Astrocyte of the spinal cord (primary cell): ENCODE data around the gene EN1.
A peak's percentile ranks its signal among the peaks of the same experiment; 100 is the strongest.

Experiments
- DNase-seq: peaks from one replicate; pipeline ENCODE4 v3.0.0; 2011; ENCODE audit warnings: low read depth, low spot score
- H3K4me3 ChIP-seq: 2 replicates; pipeline ENCODE4 v1.5.1; 2011; ENCODE audit warnings: low read depth, mild to moderate bottlenecking, low read length, moderate library complexity
- CTCF ChIP-seq: IDR thresholded peaks from 2 replicates; pipeline ENCODE4 v1.5.1; 2012; ENCODE audit warnings: low read depth, mild to moderate bottlenecking, low read length, inconsistent platforms
- in situ Hi-C: cut with HindIII; loops from 2 replicates; pipeline ENCODE4 v1.10.0; 2017; ENCODE audit warnings: low sequenced_read_pairs

EN1 gene

GRCh38 chr2:118842661-118843482, 4.6 kb downstream of the EN1 start:
- in situ Hi-C loops, result no loop called here
- no peak for TF ChIP-seq CTCF
- peak overlapping the region; percentile 30 for H3K4me3 ChIP-seq
- no peak for DNase-seq

- TF ChIP-seq CTCF, result no peak
- DNase-seq, result no peak
- in situ Hi-C loops, result no loop called here
- peak overlapping the region; percentile 35 for H3K4me3 ChIP-seq
Measured at GRCh38 chr2:118841828-118842461, 5.5 kb downstream of the EN1 start.

GRCh38 chr2:118841450-118841827, 6.0 kb downstream of the EN1 start:
- TF ChIP-seq CTCF, result no peak
- in situ Hi-C loops, result no loop called here
- peak overlapping the region; percentile 35 for H3K4me3 ChIP-seq
- no peak for DNase-seq

GRCh38 chr2:118838741-118839455, 8.6 kb downstream of the EN1 start:
- DNase-seq, result no peak
- in situ Hi-C loops, result no loop called here
- no peak overlapping the region for H3K4me3 ChIP-seq
- no peak for TF ChIP-seq CTCF

- DNase-seq, result no peak
- H3K4me3 ChIP-seq, result no peak overlapping the region
- no peak for TF ChIP-seq CTCF
- in situ Hi-C loops, result no loop called here
Measured at GRCh38 chr2:118837621-118838020, 9.8 kb downstream of the EN1 start.

GRCh38 chr2:118837067-118837466, 10.4 kb downstream of the EN1 start:
- in situ Hi-C loops, result no loop called here
- no peak for TF ChIP-seq CTCF
- H3K4me3 ChIP-seq, result no peak overlapping the region
- no peak for DNase-seq
